ENCODE results near the gene UCP3.

Gene UCP3

GRCh38 chr11:74015919-74016684, 7.2 kb upstream of the UCP3 start:
- Histone ChIP-seq H3K9me3 (ENCODE audit: insufficient read depth, low read length) (no peaks in the 10 kb centered on the region), H2AFZ (ENCODE audit: low read depth, low read length, severe bottlenecking) (no peak overlapping the region), H3K36me3 (ENCODE audit: low read length) (no peaks in the 10 kb centered on the region), H3K4me2 (ENCODE audit: low read depth, low read length, poor library complexity, severe bottlenecking) (no peak overlapping the region), H3K79me2 (ENCODE audit: insufficient read depth, low read length) (no peaks in the 10 kb centered on the region), H3K27me3 (ENCODE audit: low read length) (no peaks in the 10 kb centered on the region), H3K4me3 (ENCODE audit: insufficient read depth, low read length, poor library complexity, severe bottlenecking) (no peak overlapping the region), H3K9me2 (replicated peaks; ENCODE audit: insufficient read depth, low read length) (no peaks in the 10 kb centered on the region), H3K9ac (ENCODE audit: low read length) (no peak overlapping the region), H3F3A (ENCODE audit: insufficient read depth) (no peaks in the 10 kb centered on the region), H4K20me1 (ENCODE audit: low read depth, low read length) (no peaks in the 10 kb centered on the region), H3K27ac (ENCODE audit: low read depth, low read length) (no peak overlapping the region)
- TF ChIP-seq CTCF (IDR thresholded peaks at IDR 0.05; ENCODE audit: insufficient read depth, low read length, poor library complexity, severe bottlenecking) = no peak
- no peak for TF ChIP-seq EZH2phosphoT487 (conservative IDR thresholded peaks at IDR 0.05; ENCODE audit: low read length)

- H2AFZ ChIP-seq (ENCODE audit: low read depth, low read length, severe bottlenecking) = no peak overlapping the region
- no peaks in the 10 kb centered on the region for H3K27me3 ChIP-seq (ENCODE audit: low read length)
- no peaks in the 10 kb centered on the region for H3F3A ChIP-seq (ENCODE audit: insufficient read depth)
- no peaks in the 10 kb centered on the region for H3K9me3 ChIP-seq (ENCODE audit: insufficient read depth, low read length)
- no peaks in the 10 kb centered on the region for H3K9me2 ChIP-seq (replicated peaks; ENCODE audit: insufficient read depth, low read length)
- H3K9ac ChIP-seq (ENCODE audit: low read length) = no peak overlapping the region
- H4K20me1 ChIP-seq (ENCODE audit: low read depth, low read length) = no peaks in the 10 kb centered on the region
- H3K4me3 ChIP-seq (ENCODE audit: insufficient read depth, low read length, poor library complexity, severe bottlenecking) = no peak overlapping the region
- H3K36me3 ChIP-seq (ENCODE audit: low read length) = no peaks in the 10 kb centered on the region
- TF ChIP-seq EZH2phosphoT487 (conservative IDR thresholded peaks at IDR 0.05; ENCODE audit: low read length) (no peak), CTCF (IDR thresholded peaks at IDR 0.05; ENCODE audit: insufficient read depth, low read length, poor library complexity, severe bottlenecking) (no peak)
- no peak overlapping the region for H3K27ac ChIP-seq (ENCODE audit: low read depth, low read length)
- no peak overlapping the region for H3K4me2 ChIP-seq (ENCODE audit: low read depth, low read length, poor library complexity, severe bottlenecking)
- no peaks in the 10 kb centered on the region for H3K79me2 ChIP-seq (ENCODE audit: insufficient read depth, low read length)
Observed at GRCh38 chr11:74014880-74015279, 6.0 kb upstream of the UCP3 start.

- Histone ChIP-seq H3K9ac (ENCODE audit: low read length) (no peak overlapping the region), H3K36me3 (ENCODE audit: low read length) (no peaks in the 10 kb centered on the region), H3K27ac (ENCODE audit: low read depth, low read length) (no peak overlapping the region), H4K20me1 (ENCODE audit: low read depth, low read length) (no peaks in the 10 kb centered on the region), H3K27me3 (ENCODE audit: low read length) (no peaks in the 10 kb centered on the region), H3K4me3 (ENCODE audit: insufficient read depth, low read length, poor library complexity, severe bottlenecking) (no peak overlapping the region), H3K9me3 (ENCODE audit: insufficient read depth, low read length) (no peaks in the 10 kb centered on the region), H3F3A (ENCODE audit: insufficient read depth) (no peaks in the 10 kb centered on the region), H3K4me2 (ENCODE audit: low read depth, low read length, poor library complexity, severe bottlenecking) (no peak overlapping the region), H3K9me2 (replicated peaks; ENCODE audit: insufficient read depth, low read length) (no peaks in the 10 kb centered on the region), H3K79me2 (ENCODE audit: insufficient read depth, low read length) (no peaks in the 10 kb centered on the region), H2AFZ (ENCODE audit: low read depth, low read length, severe bottlenecking) (no peak overlapping the region)
- no peak for TF ChIP-seq EZH2phosphoT487 (conservative IDR thresholded peaks at IDR 0.05; ENCODE audit: low read length)
- no peak for TF ChIP-seq CTCF (IDR thresholded peaks at IDR 0.05; ENCODE audit: insufficient read depth, low read length, poor library complexity, severe bottlenecking)
Observed at GRCh38 chr11:74013141-74013540, 4.3 kb upstream of the UCP3 start.

All from SU-DHL-6 (cell line).